H1 (cell line): Measurements from ENCODE around the gene CNOT9. TPM values are rescaled to one million over a fixed set of nuclear protein-coding genes. Genes with fewer than 3 reads are reported as not detected.

Source experiments
- CTCF ChIA-PET: fragments of 300-600 bp; sonication (Branson Sonifier 250); formaldehyde crosslinking; loops from one replicate; lab custom pipeline; 2021; ENCODE audit not compliant: partially characterized antibody; lab: Charles Lee
- POLR2A ChIA-PET: fragments of 300-600 bp; sonication (Branson Sonifier 250); formaldehyde crosslinking; loops from one replicate; lab custom pipeline; 2021; ENCODE audit warnings: inconsistent platforms; ENCODE audit not compliant: partially characterized antibody; lab: Charles Lee
- DNase-seq, 2 experiments: peaks; one replicate each; pipeline versions ENCODE4 v3.0.0 to v3.0.0-alpha.2; 2010 to 2022; ENCODE audit warnings: low spot score in 2 of 2, low read depth in 1 of 2, mixed read lengths in 1 of 2
- FAIRE-seq: peaks from 2 replicates; lab custom pipeline; 2011; peaks lifted over from hg19 to GRCh38; lab: Jason Lieb, UNC
- H2AFZ ChIP-seq: 2 replicates; pipeline ENCODE4 v1.8.1; 2012; ENCODE audit warnings: low read length, inconsistent platforms
- H2AK5ac ChIP-seq: 2 replicates; pipeline ENCODE4 v1.6.1; 2013; ENCODE audit warnings: low read depth, low read length
- H2BK120ac ChIP-seq: replicated peaks from 2 replicates; pipeline ENCODE3; 2013; ENCODE audit warnings: low read depth, low read length, inconsistent platforms
- H2BK12ac ChIP-seq: 2 replicates; pipeline ENCODE4 v1.6.1; 2013; ENCODE audit warnings: low read depth, low read length
- H2BK15ac ChIP-seq: 2 replicates; pipeline ENCODE4 v1.6.1; 2013; ENCODE audit warnings: low read length
- H2BK20ac ChIP-seq: 2 replicates; pipeline ENCODE4 v1.6.1; 2013; ENCODE audit warnings: low read length
- H2BK5ac ChIP-seq: 2 replicates; pipeline ENCODE4 v1.6.1; 2013; ENCODE audit warnings: low read depth, low read length
- H3K14ac ChIP-seq: 2 replicates; pipeline ENCODE4 v1.6.1; 2013; ENCODE audit warnings: inconsistent platforms; ENCODE audit not compliant: insufficient read length
- H3K18ac ChIP-seq: 2 replicates; pipeline ENCODE4 v1.6.1; 2013; ENCODE audit warnings: low read length; ENCODE audit errors: extremely low read depth
- H3K23ac ChIP-seq: 2 replicates; pipeline ENCODE4 v1.6.1; 2013; ENCODE audit warnings: inconsistent platforms; ENCODE audit not compliant: insufficient read length
- H3K23me2 ChIP-seq: 2 replicates; pipeline ENCODE4 v1.6.1; 2013; ENCODE audit warnings: low read depth, low read length
- H3K27ac ChIP-seq: 2 replicates; pipeline ENCODE4 v1.6.1; 2011; ENCODE audit warnings: low read depth, low read length, inconsistent platforms
- H3K27me3 ChIP-seq, 4 experiments: replicated peaks in 1 of 4; 1 replicate in 1 of 4; 2 replicates in 3 of 4; pipeline versions ENCODE4 v1.6.1 to v1.8.1; 2011 to 2013; ENCODE audit warnings: low read length in 3 of 4, mild to moderate bottlenecking in 3 of 4, inconsistent platforms in 2 of 4, mixed read lengths in 2 of 4, moderate library complexity in 1 of 4; ENCODE audit not compliant: control insufficient read depth in 3 of 4, insufficient read depth in 3 of 4; ENCODE audit errors: extremely low read depth in 1 of 4
- H3K36me3 ChIP-seq, 4 experiments: 2 replicates each; pipeline versions ENCODE4 v1.6.1 to v1.8.1; 2011 to 2013; ENCODE audit warnings: mild to moderate bottlenecking in 4 of 4, low read length in 3 of 4, moderate library complexity in 2 of 4, control low read depth in 1 of 4, inconsistent platforms in 1 of 4; ENCODE audit not compliant: insufficient read depth in 4 of 4, control insufficient read depth in 2 of 4
- H3K4ac ChIP-seq: replicated peaks from 2 replicates; pipeline ENCODE3; 2013; ENCODE audit warnings: low read length, low read depth, mixed read lengths, inconsistent platforms; ENCODE audit not compliant: insufficient read length
- H3K4me1 ChIP-seq, 4 experiments: replicated peaks in 1 of 4; 1 replicate in 1 of 4; 2 replicates in 3 of 4; pipeline versions ENCODE4 v1.6.1 to v1.8.1; 2011 to 2013; ENCODE audit warnings: low read length in 3 of 4, inconsistent platforms in 2 of 4, mixed read lengths in 1 of 4; ENCODE audit not compliant: insufficient read depth in 4 of 4, control insufficient read depth in 3 of 4
- H3K4me2 ChIP-seq, 2 experiments: 2 replicates each; pipeline versions ENCODE4 v1.6.1 to v1.8.1; 2011 to 2013; ENCODE audit warnings: low read depth in 2 of 2, low read length in 2 of 2, control low read depth in 1 of 2, inconsistent platforms in 1 of 2, mild to moderate bottlenecking in 1 of 2; ENCODE audit not compliant: insufficient read depth in 1 of 2
- H3K4me3 ChIP-seq, 4 experiments: fragments of 200-600, 300-600 bp in 1 of 4; sonication (generic), shearing (Covaris generic), sonication (Bioruptor Twin) in 1 of 4; 2 replicates each; pipeline versions ENCODE4 v1.5.1 to v1.8.1; 2011 to 2016; ENCODE audit warnings: low read length in 4 of 4, low read depth in 3 of 4, control low read depth in 2 of 4, inconsistent platforms in 2 of 4, mild to moderate bottlenecking in 2 of 4, mixed read lengths in 1 of 4, moderate library complexity in 1 of 4; ENCODE audit not compliant: insufficient read depth in 2 of 4; ENCODE audit errors: extremely low read depth in 1 of 4
- H3K56ac ChIP-seq: replicated peaks from 2 replicates; pipeline ENCODE3; 2013; ENCODE audit warnings: low read depth, mild to moderate bottlenecking, mixed read lengths, low read length, inconsistent platforms; ENCODE audit not compliant: insufficient read length
- H3K79me1 ChIP-seq: 2 replicates; pipeline ENCODE4 v1.6.1; 2013; ENCODE audit warnings: low read depth, low read length, control low read depth
- H3K79me2 ChIP-seq, 2 experiments: 2 replicates each; pipeline versions ENCODE4 v1.6.1 to v1.8.1; 2012 to 2013; ENCODE audit warnings: low read length in 2 of 2, mild to moderate bottlenecking in 2 of 2, inconsistent platforms in 1 of 2; ENCODE audit not compliant: insufficient read depth in 2 of 2, control insufficient read depth in 1 of 2
- H3K9ac ChIP-seq, 4 experiments: replicated peaks in 1 of 4; 1 replicate in 1 of 4; 2 replicates in 3 of 4; pipeline versions ENCODE4 v1.6.1 to v1.8.1; 2011 to 2013; ENCODE audit warnings: low read depth in 3 of 4, low read length in 3 of 4, control low read depth in 2 of 4, mild to moderate bottlenecking in 2 of 4, moderate library complexity in 2 of 4, inconsistent platforms in 1 of 4; ENCODE audit errors: extremely low read depth in 1 of 4
- H3K9me3 ChIP-seq, 2 experiments: 2 replicates each; pipeline versions ENCODE4 v1.6.1 to v1.8.1; 2012 to 2013; ENCODE audit warnings: mild to moderate bottlenecking in 2 of 2, moderate library complexity in 2 of 2, control low read depth in 1 of 2, inconsistent platforms in 1 of 2, low read depth in 1 of 2, low read length in 1 of 2, mixed read lengths in 1 of 2; ENCODE audit not compliant: insufficient read depth in 2 of 2
- H4K20me1 ChIP-seq, 2 experiments: replicated peaks in 1 of 2; 2 replicates each; pipeline versions ENCODE3 to v1.8.1; 2011 to 2013; ENCODE audit warnings: inconsistent platforms in 2 of 2, low read length in 2 of 2, mild to moderate bottlenecking in 1 of 2; ENCODE audit not compliant: insufficient read depth in 2 of 2, control insufficient read depth in 1 of 2
- H4K5ac ChIP-seq: 2 replicates; pipeline ENCODE4 v1.6.1; 2013; ENCODE audit warnings: low read length, low read depth, mixed read lengths, inconsistent platforms; ENCODE audit not compliant: insufficient read length
- H4K8ac ChIP-seq: 2 replicates; pipeline ENCODE4 v1.8.0; 2013; ENCODE audit warnings: mild to moderate bottlenecking, moderate library complexity, low read length, inconsistent platforms; ENCODE audit not compliant: insufficient read depth; ENCODE audit errors: extremely low read depth
- H4K91ac ChIP-seq: replicated peaks from 2 replicates; pipeline ENCODE3; 2013; ENCODE audit warnings: low read length, mixed read lengths, inconsistent platforms; ENCODE audit not compliant: insufficient read length
- CHD2 ChIP-seq: IDR thresholded peaks from 2 replicates; pipeline ENCODE4 v1.6.1; 2012; ENCODE audit warnings: low read length, improper control_type of control experiment
- EP300 ChIP-seq, 2 experiments: IDR thresholded peaks; 1 replicate in 1 of 2; 2 replicates in 1 of 2; pipeline ENCODE4 v1.6.1; 2011 to 2012; ENCODE audit warnings: low read depth in 2 of 2, low read length in 2 of 2, mild to moderate bottlenecking in 2 of 2, borderline replicate concordance in 1 of 2, inconsistent platforms in 1 of 2, moderate library complexity in 1 of 2
- GABPA ChIP-seq: IDR thresholded peaks from 2 replicates; pipeline ENCODE4 v1.6.1; 2011; ENCODE audit warnings: mild to moderate bottlenecking, low read length, moderate library complexity, borderline replicate concordance; ENCODE audit not compliant: insufficient read depth
- GTF2F1 ChIP-seq: IDR thresholded peaks from 2 replicates; pipeline ENCODE4 v1.6.1; 2012; ENCODE audit warnings: low read depth, low read length, improper control_type of control experiment, borderline replicate concordance
- PHF8 ChIP-seq: fragments of 200-600 bp; sonication (generic); conservative IDR thresholded peaks from 2 replicates; pipeline ENCODE4 v1.7.1; 2012; ENCODE audit warnings: low read depth, mild to moderate bottlenecking, inconsistent platforms, low read length, moderate library complexity
- POLR2AphosphoS5 ChIP-seq: IDR thresholded peaks from 2 replicates; pipeline ENCODE4 v1.6.1; 2011; ENCODE audit warnings: low read depth, low read length
- RNF2 ChIP-seq: fragments of 200-900, 300-1000 bp; sonication (generic); IDR thresholded peaks from 2 replicates; pipeline ENCODE4 v1.7.1; 2016; ENCODE audit warnings: borderline replicate concordance, low read depth, mild to moderate bottlenecking, antibody characterized with exemption, low read length; ENCODE audit not compliant: poor library complexity, severe bottlenecking; ENCODE audit errors: missing control alignments
- SAP30 ChIP-seq: fragments of 300-600 bp; sonication (generic); IDR thresholded peaks from 2 replicates; pipeline ENCODE4 v1.7.1; 2012; ENCODE audit warnings: low read length, moderate library complexity, mild to moderate bottlenecking, inconsistent platforms; ENCODE audit not compliant: insufficient read depth, insufficient replicate concordance
- SIX5 ChIP-seq: IDR thresholded peaks from 2 replicates; pipeline ENCODE4 v1.6.1; 2011; ENCODE audit warnings: mild to moderate bottlenecking, low read depth, low read length
- TBP ChIP-seq: IDR thresholded peaks from 2 replicates; pipeline ENCODE4 v1.6.1; 2011; ENCODE audit warnings: low read depth, low read length, improper control_type of control experiment
- WGBS, 2 experiments: shearing (Covaris generic) in 1 of 2; methylation state at CpG; one replicate each; pipeline versions ENCODE4 v1.1.6 to v1.1.7; 2013 to 2015; ENCODE audit warnings: low lambda C conversion rate in 2 of 2, mixed read lengths in 2 of 2, inconsistent platforms in 1 of 2, low coverage in 1 of 2, missing lambda C conversion rate in 1 of 2; ENCODE audit not compliant: insufficient replicate concordance in 2 of 2, insufficient coverage in 1 of 2, insufficient read length in 1 of 2; ENCODE audit errors: extremely low coverage in 1 of 2, missing lambda C conversion rate in 1 of 2; 5-methylcytosine and 5-hydroxymethylcytosine counted together
- polyA plus RNA-seq, 7 experiments: library from polyadenylated mRNA; depleted of rRNA in 3 of 7; stranded (reverse) in 5 of 7; unstranded in 2 of 7; fragments of >200 nt in 5 of 7; fragments of 200-250 nt in 2 of 7; gene quantifications; 1 replicate in 5 of 7; 2 replicates in 1 of 7; 4 replicates in 1 of 7; pipeline versions ENCODE4 v1.2.1 to v1.2.3, GENCODE V29; 2011 to 2013; ENCODE audit warnings: missing spikeins in 2 of 7, mixed read lengths in 2 of 7
- total RNA-seq: library from RNA; stranded (reverse); fragmentation: NEBNext Ultra II Directional; extraction: Animal tissue kit (Norgen Biotek cat#: 25700); gene quantifications from 2 replicates; pipeline ENCODE4 v1.2.1, GENCODE V29; 2021
- TF ChIP-seq, protein P1 (sequence below): IDR thresholded peaks from 2 replicates; pipeline ENCODE4 v1.6.1; 2012; ENCODE audit warnings: inconsistent platforms
- TF ChIP-seq, protein P2 (sequence below): IDR thresholded peaks from 2 replicates; pipeline ENCODE4 v1.6.1; 2011; ENCODE audit warnings: low read length, improper control_type of control experiment

Gene CNOT9
- total and polyA plus RNA-seq, 2 of the 8 experiments (the other 6 are each of a cell fraction or from before 2014, with no cell fraction given): 79.3 to 81.2 TPM

DNA sequence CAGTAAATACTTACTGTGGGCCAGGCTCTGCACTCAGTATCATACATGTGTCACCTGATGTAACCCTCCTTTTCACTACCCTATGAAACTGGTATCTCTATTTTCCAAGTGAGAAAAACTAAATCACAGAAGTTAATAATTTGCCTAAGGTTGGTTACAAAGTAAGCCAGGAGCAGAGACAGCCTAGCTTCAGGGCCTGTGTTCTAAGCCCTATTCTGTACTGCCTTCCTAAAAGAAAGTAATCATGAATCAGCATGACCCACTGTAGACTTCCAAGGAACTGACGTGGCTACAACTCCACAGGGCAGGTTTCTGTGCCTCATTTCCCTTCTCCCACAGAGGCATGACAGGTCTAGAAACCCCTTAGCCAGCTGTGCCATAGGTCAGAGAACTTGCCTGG is 76.5 kb downstream of the CNOT9 start:
- H3K27ac ChIP-seq: no peak overlapping the region
- H3K23ac ChIP-seq: no peak overlapping the region
- no peaks in the 10 kb centered on the region for H3K4me1 ChIP-seq
- H3K23me2 ChIP-seq: no peaks in the 10 kb centered on the region
- H3K14ac ChIP-seq: no peak overlapping the region
- no peak overlapping the region for H2BK5ac ChIP-seq
- H2BK12ac ChIP-seq: no peak overlapping the region
- CTCF ChIA-PET: interaction anchor here (1.3 to 6.0 kb wide), 5 partner anchors 14 to 68 kb away, joined by 4 to 48 read pairs (median 5); partner anchors contain the start of genes BCS1L and ZNF142
- no peak overlapping the region for H3K18ac ChIP-seq
- no peaks in the 10 kb centered on the region for H3K9me3 ChIP-seq
- no peak for DNase-seq
- no peak overlapping the region for H2AFZ ChIP-seq
- no peak overlapping the region for H3K4ac ChIP-seq
- H4K91ac ChIP-seq: no peak overlapping the region
- peaks cover 42 to 82% (median 71%) of the 10 kb centered on the region in 4 experiments for H3K36me3 ChIP-seq
- H2BK20ac ChIP-seq: no peak overlapping the region
- H4K20me1 ChIP-seq: peaks cover 2 to 13% of the 10 kb centered on the region in 2 experiments
- H2BK15ac ChIP-seq: no peak overlapping the region
- no peak overlapping the region for H3K4me2 ChIP-seq
- no peak for FAIRE-seq
- POLR2A ChIA-PET: interaction anchor here (0.6 to 3.5 kb wide), 4 partner anchors 9 to 67 kb away, joined by 4 to 13 read pairs (median 8); partner anchors contain the start of genes BCS1L and ZNF142
- H2AK5ac ChIP-seq: no peak overlapping the region
- H4K8ac ChIP-seq: no peak overlapping the region
- no peaks in the 10 kb centered on the region; a peak in 1 of 4 replicates for H3K79me2 ChIP-seq
- TF ChIP-seq POLR2AphosphoS5: no peak
- no peak for TF ChIP-seq SAP30
- TF ChIP-seq, protein P1, sequence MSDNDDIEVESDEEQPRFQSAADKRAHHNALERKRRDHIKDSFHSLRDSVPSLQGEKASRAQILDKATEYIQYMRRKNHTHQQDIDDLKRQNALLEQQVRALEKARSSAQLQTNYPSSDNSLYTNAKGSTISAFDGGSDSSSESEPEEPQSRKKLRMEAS: no peak
- no peak for TF ChIP-seq CHD2
- no peak for TF ChIP-seq GABPA
- no peak for TF ChIP-seq PHF8
- TF ChIP-seq RNF2: no peak
- TF ChIP-seq TBP: no peak
- TF ChIP-seq SIX5: no peak
- no peak for TF ChIP-seq EP300 (IDR thresholded peaks at IDR 0.05; ENCODE audit: borderline replicate concordance in 1 of 2, low read depth in 2 of 2, low read length in 2 of 2)
- no peak for TF ChIP-seq GTF2F1
- TF ChIP-seq, protein P2, sequence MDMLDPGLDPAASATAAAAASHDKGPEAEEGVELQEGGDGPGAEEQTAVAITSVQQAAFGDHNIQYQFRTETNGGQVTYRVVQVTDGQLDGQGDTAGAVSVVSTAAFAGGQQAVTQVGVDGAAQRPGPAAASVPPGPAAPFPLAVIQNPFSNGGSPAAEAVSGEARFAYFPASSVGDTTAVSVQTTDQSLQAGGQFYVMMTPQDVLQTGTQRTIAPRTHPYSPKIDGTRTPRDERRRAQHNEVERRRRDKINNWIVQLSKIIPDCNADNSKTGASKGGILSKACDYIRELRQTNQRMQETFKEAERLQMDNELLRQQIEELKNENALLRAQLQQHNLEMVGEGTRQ: no peak
- no peaks in the 10 kb centered on the region for H3K27me3 ChIP-seq
- no peak overlapping the region for H3K9ac ChIP-seq
- H3K4me3 ChIP-seq: no peak overlapping the region
- H2BK120ac ChIP-seq: no peak overlapping the region
- no peaks in the 10 kb centered on the region for H3K79me1 ChIP-seq
- 100% methylated on average over 1 of the region's 1 CpG; no CpG with 5 or more reads in 1 of the 2 experiments for WGBS, 2 experiments
- no peak overlapping the region for H3K56ac ChIP-seq
- H4K5ac ChIP-seq: no peak overlapping the region
